ENCODE measurements around the gene SCUBE3.

SCUBE3 gene

DNA sequence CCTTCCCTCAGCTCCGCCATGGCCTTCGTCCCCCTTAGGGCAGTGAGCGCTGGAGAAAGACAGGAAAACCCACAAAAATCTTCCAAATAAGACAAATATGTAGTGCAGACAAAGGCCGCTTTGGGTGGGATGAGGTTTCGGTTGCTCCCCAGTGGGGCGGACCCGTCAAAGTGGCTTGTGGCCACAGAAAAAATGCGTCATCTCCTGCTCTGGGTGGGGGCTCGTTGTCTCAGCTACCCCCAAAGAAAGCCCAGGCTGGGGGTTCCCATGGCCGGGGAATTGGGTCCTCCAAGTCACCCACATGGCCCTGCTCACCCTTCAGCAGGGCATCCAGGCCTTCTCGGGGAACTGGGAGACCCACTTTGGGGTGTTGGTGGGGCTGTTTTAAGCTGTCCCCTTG is 21.9 kb upstream of the SCUBE3 start:
- Histone ChIP-seq H3K36me3 (ENCODE audit: control insufficient read depth in 1 of 2, insufficient read depth in 2 of 2, low read length in 2 of 2) (no peaks in the 10 kb centered on the region), H3K4me1 (ENCODE audit: control insufficient read depth in 1 of 2, insufficient read depth in 2 of 2, low read length in 2 of 2) (no peaks in the 10 kb centered on the region), H3K27ac (ENCODE audit: low read depth, low read length) (no peak overlapping the region), H3K27me3 (ENCODE audit: control insufficient read depth in 1 of 2, insufficient read depth in 2 of 2, low read length in 2 of 2) (no peaks in the 10 kb centered on the region), H3K9me3 (ENCODE audit: control insufficient read depth in 1 of 2, low read length in 2 of 2) (no peaks in the 10 kb centered on the region), H3K4me3 (ENCODE audit: low read depth in 1 of 2, low read length in 2 of 2) (no peak overlapping the region), H3K9ac (ENCODE audit: low read depth in 1 of 2, low read length in 2 of 2) (no peak overlapping the region)

DNA sequence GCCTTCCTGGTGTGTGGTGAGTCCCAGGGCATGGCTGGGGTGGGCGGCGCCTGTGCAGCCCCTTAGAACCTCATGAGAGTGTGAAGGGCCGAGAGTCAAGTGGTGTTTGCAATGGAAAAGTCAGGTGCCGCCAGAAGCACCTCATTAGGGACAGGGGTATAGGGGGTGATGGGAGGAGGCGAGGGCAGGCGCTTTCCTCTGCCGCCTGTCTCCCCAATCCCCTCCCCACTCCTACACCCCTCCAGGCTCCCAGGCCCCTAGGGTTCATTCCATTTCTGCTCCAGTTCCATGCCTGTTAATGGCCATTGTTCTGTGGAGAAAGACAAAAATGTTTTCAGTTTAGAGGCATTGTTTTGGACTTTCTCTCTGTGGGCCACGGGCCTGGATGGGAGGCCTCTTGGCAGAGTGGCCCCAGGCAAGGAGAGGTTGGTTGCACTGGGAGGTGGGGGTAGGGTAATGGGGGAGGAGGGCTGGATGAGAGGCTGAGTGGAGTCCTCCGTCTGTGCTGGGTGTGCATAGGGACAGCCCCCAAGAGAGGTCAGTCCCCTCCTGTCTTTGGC is 21.4 kb upstream of the SCUBE3 start:
- H3K9ac ChIP-seq (ENCODE audit: low read depth in 1 of 2, low read length in 2 of 2): no peak overlapping the region
- H3K4me1 ChIP-seq (ENCODE audit: control insufficient read depth in 1 of 2, insufficient read depth in 2 of 2, low read length in 2 of 2): no peaks in the 10 kb centered on the region
- H3K27ac ChIP-seq (ENCODE audit: low read depth, low read length): no peak overlapping the region
- no peaks in the 10 kb centered on the region for H3K27me3 ChIP-seq (ENCODE audit: control insufficient read depth in 1 of 2, insufficient read depth in 2 of 2, low read length in 2 of 2)
- no peaks in the 10 kb centered on the region for H3K36me3 ChIP-seq (ENCODE audit: control insufficient read depth in 1 of 2, insufficient read depth in 2 of 2, low read length in 2 of 2)
- no peaks in the 10 kb centered on the region for H3K9me3 ChIP-seq (ENCODE audit: control insufficient read depth in 1 of 2, low read length in 2 of 2)
- H3K4me3 ChIP-seq (ENCODE audit: low read depth in 1 of 2, low read length in 2 of 2): no peak overlapping the region

DNA sequence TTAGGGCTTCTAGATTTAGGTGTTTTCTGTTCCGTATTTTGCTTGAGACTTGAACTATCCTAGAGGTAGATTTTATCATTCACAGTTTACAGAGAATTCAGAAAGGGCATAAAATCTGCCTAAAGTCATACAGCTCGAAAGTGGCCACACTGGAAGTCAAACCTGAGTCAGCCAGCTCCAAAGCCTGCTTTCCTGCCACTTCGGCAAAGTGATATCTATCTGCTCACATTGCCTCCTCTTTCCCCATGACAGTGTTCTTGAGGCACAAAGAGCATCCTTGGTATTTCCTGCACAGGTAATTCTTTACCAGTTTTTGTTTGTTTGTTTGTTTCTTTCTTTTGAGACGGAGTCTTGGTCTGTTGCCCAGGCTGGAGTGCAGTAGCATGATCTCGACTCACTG is 19.4 kb upstream of the SCUBE3 start:
- Histone ChIP-seq H3K27me3 (ENCODE audit: control insufficient read depth in 1 of 2, insufficient read depth in 2 of 2, low read length in 2 of 2) (no peaks in the 10 kb centered on the region), H3K4me3 (ENCODE audit: low read depth in 1 of 2, low read length in 2 of 2) (no peak overlapping the region), H3K27ac (ENCODE audit: low read depth, low read length) (no peak overlapping the region), H3K36me3 (ENCODE audit: control insufficient read depth in 1 of 2, insufficient read depth in 2 of 2, low read length in 2 of 2) (no peaks in the 10 kb centered on the region), H3K9ac (ENCODE audit: low read depth in 1 of 2, low read length in 2 of 2) (no peak overlapping the region), H3K9me3 (ENCODE audit: control insufficient read depth in 1 of 2, low read length in 2 of 2) (no peaks in the 10 kb centered on the region), H3K4me1 (ENCODE audit: control insufficient read depth in 1 of 2, insufficient read depth in 2 of 2, low read length in 2 of 2) (no peaks in the 10 kb centered on the region)

DNA sequence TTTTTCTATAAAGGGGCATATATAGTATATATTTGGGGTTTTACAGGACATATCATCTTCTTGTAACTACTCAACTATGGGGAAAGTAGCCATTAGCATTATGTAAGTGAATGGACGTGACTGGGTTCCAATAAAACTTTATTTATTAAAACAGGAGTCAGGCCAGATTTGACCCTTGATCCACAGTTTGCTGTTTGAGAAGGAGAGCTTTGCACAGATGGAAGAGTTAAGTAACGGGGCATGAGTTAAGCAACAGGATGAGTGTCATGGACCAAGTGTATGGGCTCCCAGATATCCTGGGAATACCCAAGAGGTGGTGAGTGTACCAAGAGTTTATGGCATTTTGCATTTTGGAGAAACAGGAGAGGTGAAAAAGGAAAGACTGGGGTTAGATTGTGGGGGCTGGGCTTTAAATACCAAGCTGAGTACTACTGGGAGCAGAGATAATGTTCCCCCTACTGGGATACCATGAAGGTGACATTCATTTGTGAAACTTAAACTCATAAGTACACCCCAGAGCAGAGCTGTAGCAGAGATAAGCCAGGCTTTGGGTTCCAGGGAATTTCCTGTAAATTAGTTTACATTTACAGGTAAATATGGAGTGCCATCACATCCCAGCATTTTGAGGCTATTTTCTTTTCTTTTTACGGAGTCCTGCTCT is 18.5 kb upstream of the SCUBE3 start:
- Histone ChIP-seq H3K9me3 (ENCODE audit: control insufficient read depth in 1 of 2, low read length in 2 of 2) (no peaks in the 10 kb centered on the region), H3K4me3 (ENCODE audit: low read depth in 1 of 2, low read length in 2 of 2) (no peak overlapping the region), H3K4me1 (ENCODE audit: control insufficient read depth in 1 of 2, insufficient read depth in 2 of 2, low read length in 2 of 2) (no peaks in the 10 kb centered on the region), H3K9ac (ENCODE audit: low read depth in 1 of 2, low read length in 2 of 2) (no peak overlapping the region), H3K36me3 (ENCODE audit: control insufficient read depth in 1 of 2, insufficient read depth in 2 of 2, low read length in 2 of 2) (no peaks in the 10 kb centered on the region), H3K27me3 (ENCODE audit: control insufficient read depth in 1 of 2, insufficient read depth in 2 of 2, low read length in 2 of 2) (no peaks in the 10 kb centered on the region), H3K27ac (ENCODE audit: low read depth, low read length) (no peak overlapping the region)

DNA sequence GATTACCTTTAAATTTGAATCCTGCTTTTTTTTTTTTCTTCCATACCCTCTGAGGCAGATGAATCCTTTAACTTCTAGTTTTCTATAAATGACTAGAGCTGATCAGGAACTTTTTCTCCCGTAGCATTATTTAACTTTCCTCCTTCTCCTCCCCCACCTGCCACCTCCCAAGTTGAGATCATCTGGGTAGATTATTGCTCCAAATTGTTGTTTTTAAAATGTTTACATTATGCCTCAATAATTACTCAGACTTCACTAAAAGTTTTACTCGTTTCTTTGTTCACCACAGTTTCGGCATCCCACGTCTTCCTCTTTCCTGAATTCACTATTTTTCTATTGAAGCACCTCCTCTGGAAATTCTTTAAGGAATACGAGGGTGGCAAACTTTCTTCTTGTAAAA is 16.6 kb upstream of the SCUBE3 start:
- H3K4me3 ChIP-seq (ENCODE audit: low read depth in 1 of 2, low read length in 2 of 2): no peak overlapping the region
- H3K27me3 ChIP-seq (ENCODE audit: control insufficient read depth in 1 of 2, insufficient read depth in 2 of 2, low read length in 2 of 2): peaks cover 0 to 3% of the 10 kb centered on the region in 2 donors
- H3K4me1 ChIP-seq (ENCODE audit: control insufficient read depth in 1 of 2, insufficient read depth in 2 of 2, low read length in 2 of 2): no peaks in the 10 kb centered on the region
- H3K9me3 ChIP-seq (ENCODE audit: control insufficient read depth in 1 of 2, low read length in 2 of 2): no peaks in the 10 kb centered on the region
- H3K36me3 ChIP-seq (ENCODE audit: control insufficient read depth in 1 of 2, insufficient read depth in 2 of 2, low read length in 2 of 2): no peaks in the 10 kb centered on the region
- H3K27ac ChIP-seq (ENCODE audit: low read depth, low read length): no peak overlapping the region
- no peak overlapping the region for H3K9ac ChIP-seq (ENCODE audit: low read depth in 1 of 2, low read length in 2 of 2)

DNA sequence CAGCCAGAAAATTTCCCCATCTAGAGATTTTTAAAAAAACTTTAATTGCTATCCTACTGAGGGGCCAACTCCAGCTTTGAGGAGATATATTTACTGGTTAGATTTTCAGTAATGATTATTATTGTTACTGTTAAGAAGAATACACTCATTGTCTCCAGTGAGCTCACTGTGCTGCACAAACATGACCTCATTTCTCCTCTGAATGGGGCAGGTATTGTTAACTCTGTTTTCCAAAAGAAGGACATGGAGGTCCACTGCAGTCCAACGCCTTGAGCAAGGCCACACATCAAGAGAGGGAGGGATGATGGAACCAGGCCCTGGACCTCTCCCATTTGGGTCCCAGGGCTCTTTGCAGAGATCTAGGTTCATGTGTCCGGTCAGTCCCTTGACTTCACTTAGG is 13.9 kb upstream of the SCUBE3 start:
- Histone ChIP-seq H3K9me3 (ENCODE audit: control insufficient read depth in 1 of 2, low read length in 2 of 2) (no peaks in the 10 kb centered on the region), H3K27me3 (ENCODE audit: control insufficient read depth in 1 of 2, insufficient read depth in 2 of 2, low read length in 2 of 2) (peaks cover 0 to 3% of the 10 kb centered on the region in 2 donors), H3K27ac (ENCODE audit: low read depth, low read length) (no peak overlapping the region)

DNA sequence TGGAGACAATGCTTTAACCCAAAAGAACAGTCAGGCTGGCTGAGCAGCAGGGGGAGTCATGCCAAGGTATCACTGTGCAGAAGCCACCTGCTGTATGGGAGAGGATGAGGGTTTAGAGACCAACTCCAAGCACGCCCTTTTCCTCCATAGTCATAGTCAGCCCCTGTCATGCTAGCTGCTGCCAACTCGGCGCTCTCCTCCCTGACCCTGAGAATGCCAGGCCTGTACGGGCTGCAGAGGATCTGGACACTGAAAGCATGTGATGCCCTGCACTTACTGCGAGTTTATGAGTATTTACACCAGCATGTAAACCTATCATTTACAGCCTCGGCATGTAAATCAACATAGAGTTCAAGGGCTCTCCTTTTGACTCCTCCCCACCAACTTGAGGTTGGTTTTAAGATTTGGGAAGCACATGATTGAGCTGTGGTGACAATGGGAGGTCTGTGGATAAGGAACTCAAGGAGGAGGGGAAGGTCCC is 11.7 kb upstream of the SCUBE3 start:
- Histone ChIP-seq H3K27me3 (ENCODE audit: control insufficient read depth in 1 of 2, insufficient read depth in 2 of 2, low read length in 2 of 2) (peaks cover 5 to 8% of the 10 kb centered on the region in 2 donors), H3K27ac (ENCODE audit: low read depth, low read length) (no peak overlapping the region), H3K9ac (ENCODE audit: low read depth in 1 of 2, low read length in 2 of 2) (no peak overlapping the region), H3K36me3 (ENCODE audit: control insufficient read depth in 1 of 2, insufficient read depth in 2 of 2, low read length in 2 of 2) (no peaks in the 10 kb centered on the region), H3K9me3 (ENCODE audit: control insufficient read depth in 1 of 2, low read length in 2 of 2) (no peaks in the 10 kb centered on the region), H3K4me3 (ENCODE audit: low read depth in 1 of 2, low read length in 2 of 2) (no peak overlapping the region), H3K4me1 (ENCODE audit: control insufficient read depth in 1 of 2, insufficient read depth in 2 of 2, low read length in 2 of 2) (no peaks in the 10 kb centered on the region)

More for the DNA sequence above, 13.9 kb upstream of the SCUBE3 start:
- Histone ChIP-seq H3K36me3 (ENCODE audit: control insufficient read depth in 1 of 2, insufficient read depth in 2 of 2, low read length in 2 of 2) (no peaks in the 10 kb centered on the region), H3K4me3 (ENCODE audit: low read depth in 1 of 2, low read length in 2 of 2) (no peak overlapping the region), H3K9ac (ENCODE audit: low read depth in 1 of 2, low read length in 2 of 2) (no peak overlapping the region), H3K4me1 (ENCODE audit: control insufficient read depth in 1 of 2, insufficient read depth in 2 of 2, low read length in 2 of 2) (no peaks in the 10 kb centered on the region)

DNA sequence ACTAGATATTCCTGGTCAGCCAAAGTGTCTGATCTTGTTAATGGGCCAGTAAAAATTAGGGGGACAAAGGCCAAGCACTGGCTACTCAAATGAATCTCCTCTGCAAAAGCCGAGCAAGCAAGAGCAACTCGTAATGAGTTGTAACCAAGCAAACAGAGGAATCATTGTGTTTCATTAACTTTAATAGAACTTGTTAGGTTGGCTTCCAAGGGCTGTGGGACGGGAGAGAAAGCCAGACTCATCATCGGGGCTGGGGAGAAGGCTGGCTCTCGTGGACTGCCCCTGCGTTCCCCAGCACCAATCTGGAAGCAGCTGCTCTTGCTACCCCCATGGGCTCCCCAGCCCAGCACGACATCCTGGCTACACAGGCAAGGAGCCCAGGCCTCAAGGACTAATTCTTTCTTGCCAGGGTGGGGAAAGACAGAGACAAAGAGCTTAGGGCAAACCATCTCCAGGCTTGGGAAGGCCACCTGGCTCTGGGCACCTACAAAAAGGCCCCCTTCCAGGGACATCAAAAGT is 10.5 kb upstream of the SCUBE3 start:
- H3K36me3 ChIP-seq (ENCODE audit: control insufficient read depth in 1 of 2, insufficient read depth in 2 of 2, low read length in 2 of 2): no peaks in the 10 kb centered on the region
- H3K9ac ChIP-seq (ENCODE audit: low read depth in 1 of 2, low read length in 2 of 2): no peak overlapping the region
- peaks cover 5 to 12% of the 10 kb centered on the region in 2 donors for H3K27me3 ChIP-seq (ENCODE audit: control insufficient read depth in 1 of 2, insufficient read depth in 2 of 2, low read length in 2 of 2)
- H3K4me3 ChIP-seq (ENCODE audit: low read depth in 1 of 2, low read length in 2 of 2): no peak overlapping the region
- no peaks in the 10 kb centered on the region for H3K4me1 ChIP-seq (ENCODE audit: control insufficient read depth in 1 of 2, insufficient read depth in 2 of 2, low read length in 2 of 2)
- H3K9me3 ChIP-seq (ENCODE audit: control insufficient read depth in 1 of 2, low read length in 2 of 2): no peaks in the 10 kb centered on the region
- H3K27ac ChIP-seq (ENCODE audit: low read depth, low read length): no peak overlapping the region

DNA sequence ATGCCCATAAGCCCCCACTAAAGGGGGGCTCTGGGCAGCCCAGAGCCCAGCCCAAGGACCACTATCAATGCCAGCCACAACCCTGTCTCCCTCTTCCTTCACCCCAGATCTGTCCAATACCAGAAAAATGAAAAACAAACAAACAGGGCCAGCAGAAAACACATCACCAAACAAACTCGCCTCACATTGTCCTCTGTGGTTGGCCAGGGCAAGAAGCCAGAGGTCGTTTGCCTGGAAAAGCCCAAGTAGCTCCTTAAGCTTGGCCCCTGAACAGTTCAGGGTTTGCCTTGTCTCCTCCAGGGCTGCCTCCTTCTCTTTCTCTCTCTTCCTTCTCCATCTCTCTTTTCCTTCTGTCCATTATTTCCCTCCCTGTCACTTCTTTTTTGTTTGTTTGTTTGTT is 10.1 kb upstream of the SCUBE3 start:
- Histone ChIP-seq H3K9me3 (ENCODE audit: control insufficient read depth in 1 of 2, low read length in 2 of 2) (no peaks in the 10 kb centered on the region), H3K27ac (ENCODE audit: low read depth, low read length) (no peak overlapping the region), H3K27me3 (ENCODE audit: control insufficient read depth in 1 of 2, insufficient read depth in 2 of 2, low read length in 2 of 2) (peaks cover 8 to 12% of the 10 kb centered on the region in 2 donors), H3K9ac (ENCODE audit: low read depth in 1 of 2, low read length in 2 of 2) (no peak overlapping the region), H3K36me3 (ENCODE audit: control insufficient read depth in 1 of 2, insufficient read depth in 2 of 2, low read length in 2 of 2) (no peaks in the 10 kb centered on the region), H3K4me1 (ENCODE audit: control insufficient read depth in 1 of 2, insufficient read depth in 2 of 2, low read length in 2 of 2) (no peaks in the 10 kb centered on the region), H3K4me3 (ENCODE audit: low read depth in 1 of 2, low read length in 2 of 2) (no peak overlapping the region)

DNA sequence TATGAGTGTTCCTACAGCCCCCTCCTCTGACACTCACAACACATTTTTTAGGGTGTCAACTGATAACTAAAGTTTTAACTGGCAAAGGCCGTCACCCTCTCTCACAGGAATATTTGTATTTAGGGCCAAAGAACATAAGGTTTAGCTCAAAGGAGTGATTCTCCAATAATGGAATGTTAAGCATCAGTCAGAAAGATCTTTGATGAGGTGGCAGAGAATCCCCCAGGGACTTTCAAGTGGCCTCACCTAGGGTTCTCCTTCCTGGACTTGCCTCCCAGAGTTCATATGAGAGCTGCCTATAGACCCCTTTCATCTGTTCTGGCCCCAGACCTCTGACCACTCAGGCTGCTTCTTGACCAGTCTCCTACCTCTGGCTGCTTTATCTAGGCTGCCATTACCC is 7.4 kb upstream of the SCUBE3 start:
- Histone ChIP-seq H3K4me1 (ENCODE audit: control insufficient read depth in 1 of 2, insufficient read depth in 2 of 2, low read length in 2 of 2) (no peaks in the 10 kb centered on the region), H3K27ac (ENCODE audit: low read depth, low read length) (no peak overlapping the region), H3K9me3 (ENCODE audit: control insufficient read depth in 1 of 2, low read length in 2 of 2) (no peaks in the 10 kb centered on the region), H3K9ac (ENCODE audit: low read depth in 1 of 2, low read length in 2 of 2) (no peak overlapping the region), H3K36me3 (ENCODE audit: control insufficient read depth in 1 of 2, insufficient read depth in 2 of 2, low read length in 2 of 2) (no peaks in the 10 kb centered on the region), H3K27me3 (ENCODE audit: control insufficient read depth in 1 of 2, insufficient read depth in 2 of 2, low read length in 2 of 2) (peaks cover 22 to 28% of the 10 kb centered on the region in 2 donors), H3K4me3 (ENCODE audit: low read depth in 1 of 2, low read length in 2 of 2) (no peak overlapping the region)
